Activated CD8-positive, alpha-beta memory T cell treated with anti-CD3 and anti-CD28 coated beads for 36 hours (primary cell): Measurements from ENCODE around the gene SH3GLB1. TPM values are rescaled to one million over a fixed set of nuclear protein-coding genes. Genes with fewer than 3 reads are reported as not detected.

Experiments
- CTCF ChIA-PET: fragments of 350-600 bp; sonication (Branson Sonifier 250); formaldehyde crosslinking; loops from one replicate; lab custom pipeline; 2021; ENCODE audit warnings: antibody characterized with exemption; lab: Charles Lee
- POLR2A ChIA-PET: fragments of 350-600 bp; sonication (Branson Sonifier 250); formaldehyde crosslinking; loops from one replicate; lab custom pipeline; 2021; ENCODE audit warnings: antibody characterized with exemption; lab: Charles Lee
- total RNA-seq, 2 experiments: library from RNA; stranded (reverse); gene quantifications; one replicate each; pipeline ENCODE4 v1.2.3, GENCODE V29; 2021

Gene SH3GLB1
- total RNA-seq, 2 experiments from 2014 or later, result 55.0 to 60.0 TPM

- POLR2A ChIA-PET, result no interaction called here
- CTCF ChIA-PET, result no interaction called here
Measured at GRCh38 chr1:86762336-86762735, 58.0 kb downstream of the SH3GLB1 start.

GRCh38 chr1:86764523-86764922 is 60.1 kb downstream of the SH3GLB1 start:
- POLR2A ChIA-PET, result no interaction called here
- CTCF ChIA-PET, result no interaction called here

- ChIA-PET CTCF (no interaction called here), POLR2A (no interaction called here)
Measured at GRCh38 chr1:86765073-86765472, 60.7 kb downstream of the SH3GLB1 start.

GRCh38 chr1:86765674-86766073 is 61.3 kb downstream of the SH3GLB1 start:
- CTCF ChIA-PET, result no interaction called here

GRCh38 chr1:86768554-86768953 is 64.2 kb downstream of the SH3GLB1 start:
- ChIA-PET CTCF (no interaction called here), POLR2A (no interaction called here)

More at GRCh38 chr1:86765674-86766073, 61.3 kb downstream of the SH3GLB1 start:
- POLR2A ChIA-PET, result no interaction called here

- ChIA-PET POLR2A (no interaction called here), CTCF (no interaction called here)
Measured at GRCh38 chr1:86769065-86769464, 64.7 kb downstream of the SH3GLB1 start.

GRCh38 chr1:86773341-86774288 is 69.2 kb downstream of the SH3GLB1 start:
- CTCF ChIA-PET, result interaction anchor here (1.4 kb wide), 1 partner anchor 69 kb away, joined by 3 read pairs; the partner anchor contains the start of gene SH3GLB1
- POLR2A ChIA-PET, result no interaction called here

GRCh38 chr1:86774305-86775295 is 70.2 kb downstream of the SH3GLB1 start:
- ChIA-PET CTCF (no interaction called here), POLR2A (interaction anchor here (0.6 kb wide), 1 partner anchor 561 kb away, joined by 3 read pairs; no protein-coding TSS in a partner anchor)

GRCh38 chr1:86775395-86775794 is 71.0 kb downstream of the SH3GLB1 start:
- ChIA-PET POLR2A (interaction anchor here (0.6 kb wide), 1 partner anchor 560 kb away, joined by 3 read pairs; no protein-coding TSS in a partner anchor), CTCF (no interaction called here)

- CTCF ChIA-PET, result interaction anchor here (0.5 to 0.7 kb wide), 2 partner anchors 159 to 414 kb away, joined by 3 read pairs; no protein-coding TSS in a partner anchor
- POLR2A ChIA-PET, result no interaction called here
Measured at GRCh38 chr1:86776108-86776507, 71.7 kb downstream of the SH3GLB1 start.

GRCh38 chr1:86778569-86779239 is 74.3 kb downstream of the SH3GLB1 start:
- CTCF ChIA-PET, result interaction anchor here (1.0 kb wide), 1 partner anchor 63 kb away, joined by 3 read pairs; no protein-coding TSS in a partner anchor
- POLR2A ChIA-PET, result no interaction called here

- ChIA-PET CTCF (no interaction called here), POLR2A (no interaction called here)
Measured at GRCh38 chr1:86779308-86780191, 75.2 kb downstream of the SH3GLB1 start.

GRCh38 chr1:86782482-86782881 is 78.1 kb downstream of the SH3GLB1 start:
- ChIA-PET CTCF (no interaction called here), POLR2A (no interaction called here)

- ChIA-PET POLR2A (no interaction called here), CTCF (no interaction called here)
Measured at GRCh38 chr1:86787621-86788020, 83.2 kb downstream of the SH3GLB1 start.

GRCh38 chr1:86788300-86789206 is 84.2 kb downstream of the SH3GLB1 start:
- CTCF ChIA-PET, result no interaction called here
- POLR2A ChIA-PET, result no interaction called here

GRCh38 chr1:86795316-86795715 is 90.9 kb downstream of the SH3GLB1 start:
- CTCF ChIA-PET, result no interaction called here
- POLR2A ChIA-PET, result no interaction called here
